ENCODE measurements around the gene ADAMTSL2.

The ADAMTSL2 gene

GRCh38 chr9:133518200-133518599 lies 16.3 kb upstream of the ADAMTSL2 start:
- in situ Hi-C loops (cut with MboI; ENCODE audit: low pct_unique_long_range_greater_than_20kb, low sequenced_read_pairs, unreplicated experiment): no loop called here
- TF ChIP-seq, protein P1, sequence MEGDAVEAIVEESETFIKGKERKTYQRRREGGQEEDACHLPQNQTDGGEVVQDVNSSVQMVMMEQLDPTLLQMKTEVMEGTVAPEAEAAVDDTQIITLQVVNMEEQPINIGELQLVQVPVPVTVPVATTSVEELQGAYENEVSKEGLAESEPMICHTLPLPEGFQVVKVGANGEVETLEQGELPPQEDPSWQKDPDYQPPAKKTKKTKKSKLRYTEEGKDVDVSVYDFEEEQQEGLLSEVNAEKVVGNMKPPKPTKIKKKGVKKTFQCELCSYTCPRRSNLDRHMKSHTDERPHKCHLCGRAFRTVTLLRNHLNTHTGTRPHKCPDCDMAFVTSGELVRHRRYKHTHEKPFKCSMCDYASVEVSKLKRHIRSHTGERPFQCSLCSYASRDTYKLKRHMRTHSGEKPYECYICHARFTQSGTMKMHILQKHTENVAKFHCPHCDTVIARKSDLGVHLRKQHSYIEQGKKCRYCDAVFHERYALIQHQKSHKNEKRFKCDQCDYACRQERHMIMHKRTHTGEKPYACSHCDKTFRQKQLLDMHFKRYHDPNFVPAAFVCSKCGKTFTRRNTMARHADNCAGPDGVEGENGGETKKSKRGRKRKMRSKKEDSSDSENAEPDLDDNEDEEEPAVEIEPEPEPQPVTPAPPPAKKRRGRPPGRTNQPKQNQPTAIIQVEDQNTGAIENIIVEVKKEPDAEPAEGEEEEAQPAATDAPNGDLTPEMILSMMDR (IDR thresholded peaks at IDR 0.05; ENCODE audit: extremely low read depth, insufficient read depth, missing control alignments): no peak
- DNase-seq (ENCODE audit: low spot score): no peak

GRCh38 chr9:133518706-133519449 lies 15.6 kb upstream of the ADAMTSL2 start:
- TF ChIP-seq, protein P1 (IDR thresholded peaks at IDR 0.05; ENCODE audit: extremely low read depth, insufficient read depth, missing control alignments): no peak
- in situ Hi-C loops (cut with MboI; ENCODE audit: low pct_unique_long_range_greater_than_20kb, low sequenced_read_pairs, unreplicated experiment): no loop called here
- no peak for DNase-seq (ENCODE audit: low spot score)

- TF ChIP-seq, protein P1 (IDR thresholded peaks at IDR 0.05; ENCODE audit: extremely low read depth, insufficient read depth, missing control alignments): no peak
- in situ Hi-C loops (cut with MboI; ENCODE audit: low pct_unique_long_range_greater_than_20kb, low sequenced_read_pairs, unreplicated experiment): no loop called here
- no peak for DNase-seq (ENCODE audit: low spot score)
Observed at GRCh38 chr9:133519693-133520092, 14.8 kb upstream of the ADAMTSL2 start.

- in situ Hi-C loops (cut with MboI; ENCODE audit: low pct_unique_long_range_greater_than_20kb, low sequenced_read_pairs, unreplicated experiment): no loop called here
- TF ChIP-seq, protein P1 (IDR thresholded peaks at IDR 0.05; ENCODE audit: extremely low read depth, insufficient read depth, missing control alignments): no peak
- DNase-seq (ENCODE audit: low spot score): no peak
Observed at GRCh38 chr9:133520121-133520835, 14.2 kb upstream of the ADAMTSL2 start.

GRCh38 chr9:133521122-133522072 lies 13.1 kb upstream of the ADAMTSL2 start:
- in situ Hi-C loops (cut with MboI; ENCODE audit: low pct_unique_long_range_greater_than_20kb, low sequenced_read_pairs, unreplicated experiment): no loop called here
- no peak for DNase-seq (ENCODE audit: low spot score)
- TF ChIP-seq, protein P1 (IDR thresholded peaks at IDR 0.05; ENCODE audit: extremely low read depth, insufficient read depth, missing control alignments): no peak
